Activated gamma-delta T cell treated with Interleukin-2 at 50 U/mL for 16 hours (primary cell): Measurements from ENCODE around the gene DDX17.
A peak's percentile ranks its signal among the peaks of the same experiment; 100 is the strongest.
"Not testable (repeated sequence)": the region's sequence is repeated elsewhere in the genome, so short reads cannot be mapped to it uniquely, and the experiment has no call there.

Experiments
- DNase-seq: peaks from one replicate; pipeline ENCODE4 v3.0.0-alpha.2; 2020

Gene DDX17

DNA sequence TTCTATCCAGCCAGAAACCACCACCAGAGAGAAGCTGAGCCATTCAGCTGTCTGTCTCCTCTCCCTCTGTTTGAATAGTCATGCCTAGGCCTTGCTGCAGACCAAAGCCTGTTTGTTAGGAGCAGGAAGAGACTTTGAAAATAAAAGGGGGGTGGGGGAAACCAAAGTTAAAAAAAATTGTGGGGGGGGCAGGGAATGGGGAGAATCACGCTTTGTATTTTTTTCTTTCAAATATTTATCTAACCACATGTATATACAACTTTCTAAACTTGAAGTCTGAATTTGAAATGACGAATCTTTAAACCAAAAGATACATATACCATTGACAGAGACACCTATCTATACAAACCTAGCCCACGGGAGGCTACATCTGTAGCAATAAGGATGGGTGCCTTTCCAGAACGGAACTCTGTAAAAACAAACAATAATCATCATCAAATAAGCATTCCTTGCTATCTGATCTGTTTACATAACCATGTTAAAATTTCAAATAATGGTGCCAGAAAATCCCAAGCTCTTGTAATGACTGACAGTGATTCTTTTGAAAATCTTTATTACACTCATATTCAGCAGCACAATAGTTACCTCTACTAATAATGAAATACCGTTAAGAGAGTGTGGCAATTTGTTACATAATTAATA is 14.3 kb downstream of the DDX17 start:
- no peak for DNase-seq

- DNase-seq = no peak
Measured at GRCh38 chr22:38490915-38491314, 15.2 kb downstream of the DDX17 start.

- no peak for DNase-seq
Measured at GRCh38 chr22:38490475-38490874, 15.6 kb downstream of the DDX17 start.

GRCh38 chr22:38489561-38490145 is 16.5 kb downstream of the DDX17 start:
- no peak for DNase-seq

- no peak for DNase-seq
Measured at GRCh38 chr22:38489142-38489541, 17.0 kb downstream of the DDX17 start.

DNA sequence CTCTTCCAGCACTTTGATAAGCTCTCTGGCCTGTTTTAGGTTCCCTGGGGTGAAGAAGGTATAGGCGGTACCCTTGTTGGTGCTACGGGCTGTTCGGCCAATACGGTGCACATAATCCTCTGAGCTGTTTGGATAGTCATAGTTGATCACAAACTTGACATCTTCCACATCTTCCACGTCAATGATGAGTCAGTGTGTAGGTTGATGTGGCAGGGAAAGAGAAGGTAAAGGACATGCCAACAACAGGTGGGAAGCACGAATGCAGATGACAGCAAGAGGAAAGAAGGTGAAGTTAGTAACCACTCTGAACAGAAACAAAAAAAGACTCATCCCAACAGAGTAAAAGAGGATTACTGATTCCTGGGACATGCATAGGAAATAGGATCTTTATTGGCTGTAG is 18.2 kb downstream of the DDX17 start:
- no peak for DNase-seq

DNA sequence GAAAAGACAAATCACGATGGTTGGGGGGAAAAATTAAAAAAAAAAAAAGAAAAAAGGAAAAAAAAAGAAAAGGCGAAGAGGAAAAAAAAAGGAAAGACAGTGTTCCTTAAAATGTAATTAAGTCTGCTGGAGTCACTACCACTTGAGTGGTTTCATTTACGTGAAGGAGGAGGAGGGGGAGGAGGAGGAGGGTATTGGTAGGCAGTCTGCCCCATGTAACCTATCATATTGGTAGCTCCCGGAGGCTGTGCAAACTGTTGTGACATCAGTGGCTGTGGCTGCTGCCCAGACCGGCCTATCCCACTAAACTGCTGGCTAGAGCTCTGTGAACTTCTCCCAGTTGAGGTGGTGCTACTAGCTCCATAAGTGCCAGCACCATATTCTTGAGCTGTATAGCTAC is 20.3 kb downstream of the DDX17 start:
- no peak for DNase-seq

- DNase-seq = no peak
Measured at GRCh38 chr22:38484244-38484643, 21.9 kb downstream of the DDX17 start.

GRCh38 chr22:38482662-38483308 is 23.3 kb downstream of the DDX17 start:
- DNase-seq = no peak

GRCh38 chr22:38481871-38482332 is 24.2 kb downstream of the DDX17 start:
- DNase-seq = no peak

GRCh38 chr22:38481162-38481870 is 24.8 kb downstream of the DDX17 start:
- DNase-seq = no peak

DNA sequence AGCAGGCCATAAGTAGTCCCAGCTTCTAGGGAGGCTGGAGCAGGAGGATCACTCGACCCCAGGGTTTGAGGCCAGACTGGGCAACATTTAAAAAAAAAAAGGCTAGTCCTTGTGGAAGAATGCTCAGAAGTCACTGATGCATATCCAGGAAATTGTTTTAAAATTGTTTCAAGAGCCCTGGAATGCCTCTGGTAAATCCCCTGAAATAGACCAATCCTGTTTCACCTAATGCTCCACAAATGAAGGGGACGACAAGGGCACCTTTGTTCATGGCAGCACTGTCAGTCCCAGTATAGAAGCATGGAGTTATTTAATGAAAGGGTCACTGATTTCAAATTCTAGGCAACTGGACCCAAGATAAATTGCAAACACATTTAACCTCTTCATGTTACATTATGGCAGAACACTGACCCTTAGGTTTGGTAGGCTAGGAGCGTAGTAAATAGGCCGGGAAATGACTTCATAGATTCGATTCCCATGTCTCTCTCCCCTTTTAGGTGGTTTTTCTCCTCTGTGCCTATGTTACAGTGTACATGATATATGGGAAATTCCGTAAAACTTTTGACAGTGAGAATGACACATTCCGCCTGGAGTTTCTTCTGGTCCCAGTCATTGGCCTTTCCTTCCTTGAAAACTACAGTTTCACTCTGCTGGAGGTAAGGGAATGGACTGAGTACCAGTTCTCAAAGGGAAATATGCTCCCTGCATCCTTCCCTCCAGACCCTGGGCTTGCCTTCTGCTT is 26.8 kb downstream of the DDX17 start:
- DNase-seq = no peak

DNA sequence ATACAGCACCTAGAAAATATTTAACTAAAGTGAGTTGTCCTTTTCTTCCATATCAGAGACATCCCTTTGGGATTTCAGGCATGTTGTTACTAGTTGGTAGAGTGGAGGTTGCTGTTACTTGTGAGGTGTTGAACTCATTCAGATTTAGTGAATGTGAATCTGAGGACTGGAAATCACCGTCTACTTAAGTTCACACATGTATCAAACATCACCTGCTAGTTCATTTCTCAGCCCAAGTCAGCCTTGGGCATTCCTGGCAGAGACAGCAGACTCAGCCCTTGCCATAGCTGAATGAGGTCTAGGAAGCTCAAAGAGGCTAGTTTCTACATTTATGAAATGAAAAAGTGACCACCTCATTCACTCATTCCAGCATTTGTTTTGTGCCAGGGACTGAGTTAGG is 28.5 kb downstream of the DDX17 start:
- no peak for DNase-seq

DNA sequence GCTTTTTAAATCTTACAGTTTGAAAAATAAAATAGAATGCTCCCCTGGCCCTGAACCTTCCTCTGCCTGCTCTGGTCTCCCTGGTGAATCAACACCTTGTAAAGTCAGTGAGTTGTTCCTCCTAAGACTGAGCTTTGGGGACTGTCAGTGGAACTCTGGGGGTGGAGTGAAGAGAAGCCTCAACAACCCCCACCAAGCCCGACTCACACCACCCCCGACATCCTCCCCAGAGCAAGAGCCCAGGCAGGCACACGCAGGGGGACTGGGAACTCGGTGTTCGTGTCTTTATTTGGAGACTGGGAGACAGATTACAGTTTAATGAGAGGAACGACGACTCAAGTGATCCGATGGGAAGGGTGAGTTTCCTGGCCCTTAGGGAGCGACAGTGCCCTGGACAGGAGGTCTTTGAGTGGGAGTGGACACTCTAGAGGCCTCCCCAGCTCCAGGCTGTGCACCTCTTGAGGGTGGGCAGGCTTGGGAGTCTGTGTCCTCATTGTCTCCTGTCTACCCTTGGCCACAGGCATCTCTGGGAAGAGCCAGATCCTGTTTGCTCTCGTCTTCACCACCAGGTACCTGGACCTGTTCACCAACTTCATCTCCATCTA is 32.0 kb downstream of the DDX17 start:
- DNase-seq = no peak

DNA sequence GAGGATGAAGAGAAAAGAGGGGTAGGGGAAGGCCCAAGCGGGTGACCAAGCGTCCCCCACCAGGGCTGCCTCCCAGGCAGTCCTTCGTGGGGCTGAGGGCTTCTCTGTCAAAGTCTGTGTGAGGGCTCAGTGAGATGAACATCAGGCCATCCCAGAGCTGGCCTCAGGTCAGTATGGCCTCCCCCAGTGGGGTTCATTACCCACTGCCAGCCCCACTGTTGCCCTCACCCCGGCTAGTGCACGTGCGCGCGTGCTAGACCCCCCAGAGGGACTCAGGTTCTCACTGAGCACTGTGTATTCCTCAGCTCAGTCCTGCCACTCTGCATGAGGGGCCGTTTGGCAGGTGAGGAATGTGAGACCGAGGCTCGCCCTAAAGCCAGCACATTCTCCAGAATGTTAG is 34.9 kb downstream of the DDX17 start:
- no peak for DNase-seq

GRCh38 chr22:38470179-38470578 is 35.9 kb downstream of the DDX17 start:
- not testable (repeated sequence) for DNase-seq

GRCh38 chr22:38469306-38469781 is 36.8 kb downstream of the DDX17 start:
- DNase-seq = no peak

DNA sequence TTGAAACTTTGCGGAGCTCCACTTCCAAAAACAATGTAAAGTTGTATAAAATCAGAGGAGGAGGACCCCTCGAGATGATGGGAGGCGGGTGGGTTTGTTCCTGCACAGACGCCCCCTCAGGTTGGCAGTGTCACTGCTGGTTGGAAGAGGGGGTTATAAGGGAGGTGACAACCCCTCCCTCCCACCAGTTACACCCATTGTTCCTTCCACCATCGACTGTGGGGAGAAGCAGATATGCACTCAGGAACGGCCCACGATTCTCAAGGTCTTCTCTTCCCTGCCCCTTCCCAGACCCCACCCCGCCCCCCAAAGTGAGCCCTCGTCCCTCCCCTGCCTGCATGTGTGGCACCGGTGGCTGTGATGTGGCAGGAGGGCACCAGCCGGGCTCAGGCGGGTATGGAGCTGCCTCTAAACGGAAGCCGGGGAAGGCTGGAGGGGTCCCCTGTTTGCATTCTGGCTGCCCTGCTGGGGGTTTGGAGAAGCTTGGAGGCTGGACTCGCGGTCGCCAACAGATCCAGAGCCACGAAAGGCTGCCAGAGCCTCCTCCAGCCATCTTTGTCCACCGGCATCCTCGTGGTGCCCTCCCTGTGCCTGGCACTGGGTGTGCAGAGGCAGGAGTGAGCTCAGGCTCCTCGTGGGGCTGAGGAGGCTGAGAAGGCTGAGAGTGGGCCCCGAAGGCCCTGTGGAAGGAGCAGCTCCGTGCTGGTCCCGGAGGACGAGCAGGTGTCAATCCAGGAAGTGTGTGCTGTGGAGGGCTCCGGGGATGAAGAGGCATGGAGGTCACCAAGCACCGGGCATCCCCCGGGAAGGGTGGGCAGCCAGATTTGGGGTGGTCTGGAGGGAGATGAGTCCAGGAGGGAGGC is 37.4 kb downstream of the DDX17 start:
- no peak for DNase-seq

GRCh38 chr22:38467904-38468442 is 38.1 kb downstream of the DDX17 start, which contains the start of gene KDELR3:
Gene KDELR3 (plus strand): TSS chr22:38468096. CDS start chr22:38468234, 138 bp downstream.
- DNase-seq = peak; percentile 34

DNA sequence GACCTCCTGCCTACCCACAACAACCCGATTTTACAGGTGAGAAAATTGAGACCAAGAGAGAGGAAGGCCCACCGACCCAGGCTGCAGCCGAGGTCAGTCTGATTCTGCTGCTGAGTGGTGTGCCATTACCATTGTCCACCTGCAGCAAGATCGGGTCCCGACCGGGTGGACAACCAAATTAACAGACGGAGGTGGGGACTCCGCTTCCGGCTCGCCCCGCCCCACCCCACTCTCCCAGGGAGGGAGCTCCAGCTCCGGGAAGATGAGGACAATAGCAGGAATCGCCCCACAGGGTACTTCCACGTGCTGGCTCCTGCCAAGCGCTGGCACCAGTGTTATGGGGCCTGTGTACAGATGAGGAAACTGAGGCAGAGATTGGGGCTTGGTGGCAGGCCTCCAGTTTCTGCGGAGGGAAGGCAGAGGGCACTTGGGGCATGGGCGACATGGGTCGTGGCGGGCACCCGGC is 38.6 kb downstream of the DDX17 start:
- DNase-seq = no peak
